Left colon (tissue), 2 donors: ENCODE measurements around the gene FOXJ3. TPM values are rescaled to one million over a fixed set of nuclear protein-coding genes. Genes with fewer than 3 reads are reported as not detected.

Experiments
- ATAC-seq: fragments of 200-7000 bp; cut with Tn5 transposase; one replicate; pipeline ENCODE4 v1.9.1; 2020; ENCODE audit warnings: mild to moderate bottlenecking, moderate library complexity
- DNase-seq, 2 donors: peaks; one replicate each; pipeline ENCODE4 v3.0.0-alpha.2; 2020
- intact Hi-C, 2 donors: fragments of 100-400 bp; cut with DNase I in 1 of 2; cut with micrococcal nuclease in 1 of 2; formaldehyde crosslinking; loops; one replicate each; pipeline versions ENCODE4 v1.11.2 to v1.14.0; 2022; cut with DNase I, micrococcal nuclease
- total RNA-seq, 2 donors: library from RNA; stranded (reverse); fragmentation: NEBNext Ultra II Directional; extraction: Animal tissue kit (Norgen Biotek cat#: 25700); gene quantifications; one replicate each; pipeline ENCODE4 v1.2.1, GENCODE V29; 2021
- donor health status: DM: no; HTN: no; CAD: no.
- donor health status: DM: yes; HTN: yes; CAD: no.

Gene FOXJ3
- total RNA-seq, 2 donors from 2014 or later = 45.3 to 58.9 TPM

DNA sequence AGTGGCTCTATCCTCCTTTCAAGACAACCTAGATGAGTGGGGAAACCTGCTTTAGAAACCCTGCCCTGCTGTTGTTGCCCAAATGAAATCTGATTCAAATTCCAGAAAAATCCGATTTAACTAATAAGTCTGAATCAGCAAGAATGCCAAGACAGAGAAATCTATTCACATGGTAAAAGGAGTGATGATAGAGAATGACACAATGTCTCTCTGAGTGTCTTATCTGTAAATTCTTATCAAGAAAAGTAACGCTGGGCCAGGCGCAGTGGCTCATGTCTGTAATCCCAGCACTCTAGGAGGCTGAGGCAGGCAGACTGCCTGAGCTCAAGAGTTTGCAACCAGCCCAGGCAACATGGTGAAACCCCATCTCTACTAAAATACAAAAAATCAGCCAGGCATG is 156.8 kb downstream of the FOXJ3 start:
- ATAC-seq (no peak), DNase-seq (no peak)
- intact Hi-C loops = no loop called here

DNA sequence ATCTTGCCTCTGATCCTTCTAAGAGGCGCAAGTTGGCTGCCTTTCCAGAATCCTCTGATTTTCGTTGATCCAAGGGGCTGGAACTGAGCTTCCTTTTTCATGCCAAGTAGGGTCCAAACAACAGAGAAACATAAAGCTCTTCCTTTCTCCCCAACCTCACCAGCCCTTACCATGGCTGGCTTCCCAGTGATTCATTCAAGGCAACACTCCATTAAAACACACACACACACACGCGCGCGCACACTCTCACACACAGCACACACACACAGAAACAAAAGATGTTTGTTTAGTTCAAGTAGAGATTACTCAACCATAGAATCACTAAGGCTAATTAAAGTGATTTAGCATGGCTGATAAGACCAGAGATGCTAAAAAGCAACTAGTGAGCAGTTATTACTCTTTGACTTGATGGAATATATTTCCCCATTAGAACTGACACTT is 157.5 kb downstream of the FOXJ3 start:
- ATAC-seq = no peak
- peak in 1 of 2 donors; percentile 31 for DNase-seq
- intact Hi-C loops = no loop called here

DNA sequence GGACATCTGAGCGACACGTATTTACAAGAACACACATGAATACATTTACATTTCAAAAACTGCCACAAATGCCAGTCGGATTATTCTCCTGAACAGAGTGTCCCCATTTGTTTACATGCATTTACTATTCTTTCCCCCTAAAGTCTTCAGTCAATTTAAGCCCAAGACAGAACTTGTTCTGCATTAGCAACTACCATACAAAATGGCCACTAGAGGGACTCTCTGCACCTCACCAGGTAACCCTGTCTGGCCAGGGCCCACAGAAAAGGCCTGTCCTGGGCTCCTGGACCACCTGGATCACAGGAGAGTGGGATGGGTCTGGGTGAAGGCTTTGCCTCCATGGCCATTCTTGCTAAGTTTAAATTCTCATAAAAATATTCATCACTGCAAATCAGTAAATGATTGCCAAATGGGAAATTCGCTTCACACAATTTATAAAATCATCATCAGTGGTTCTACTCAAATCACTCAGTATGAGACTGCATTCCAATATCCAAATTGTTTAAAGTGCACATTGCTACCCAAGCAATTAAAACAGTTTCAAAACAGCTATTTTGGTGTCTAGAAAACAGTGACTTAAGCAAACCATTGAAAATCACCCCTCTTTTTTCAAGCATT is 158.0 kb downstream of the FOXJ3 start:
- intact Hi-C loops = no loop called here
- ATAC-seq (no peak), DNase-seq (no peak)

DNA sequence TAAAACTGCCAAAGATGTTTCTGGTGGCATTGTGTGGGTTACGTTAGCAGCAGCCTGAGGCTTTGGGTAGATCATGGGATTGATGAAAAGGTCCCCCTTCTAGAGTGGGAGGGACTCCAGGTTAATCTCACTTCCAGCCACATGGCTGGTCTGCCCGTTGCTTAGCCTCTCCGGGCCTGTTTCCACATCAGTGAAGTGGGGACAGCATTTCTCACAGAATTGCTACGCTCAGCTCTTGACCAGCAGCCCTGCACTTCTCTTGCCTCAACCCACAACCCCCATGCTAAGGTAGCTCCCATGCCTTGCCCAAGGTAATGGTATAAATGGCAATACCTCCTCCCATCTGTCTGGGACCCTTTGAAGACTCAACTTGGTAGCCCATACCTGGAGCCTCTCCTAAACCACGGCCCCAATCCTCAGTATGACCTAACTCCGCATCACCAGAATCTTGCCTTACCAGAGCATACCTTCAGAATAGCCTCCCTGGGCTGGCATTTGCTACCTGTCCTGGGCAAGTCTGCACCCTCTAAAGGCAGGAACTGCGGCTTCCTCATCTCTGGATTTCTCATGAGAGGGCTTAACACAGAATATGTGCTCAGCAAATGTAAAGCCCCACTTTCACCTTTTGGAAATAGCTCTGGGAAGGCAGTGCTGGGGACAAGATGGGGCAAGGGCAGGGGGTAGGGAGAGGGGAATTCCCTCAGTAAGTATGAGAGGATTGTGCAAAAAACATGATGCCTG is 159.6 kb downstream of the FOXJ3 start:
- no peak for ATAC-seq
- intact Hi-C loops = no loop called here

DNA sequence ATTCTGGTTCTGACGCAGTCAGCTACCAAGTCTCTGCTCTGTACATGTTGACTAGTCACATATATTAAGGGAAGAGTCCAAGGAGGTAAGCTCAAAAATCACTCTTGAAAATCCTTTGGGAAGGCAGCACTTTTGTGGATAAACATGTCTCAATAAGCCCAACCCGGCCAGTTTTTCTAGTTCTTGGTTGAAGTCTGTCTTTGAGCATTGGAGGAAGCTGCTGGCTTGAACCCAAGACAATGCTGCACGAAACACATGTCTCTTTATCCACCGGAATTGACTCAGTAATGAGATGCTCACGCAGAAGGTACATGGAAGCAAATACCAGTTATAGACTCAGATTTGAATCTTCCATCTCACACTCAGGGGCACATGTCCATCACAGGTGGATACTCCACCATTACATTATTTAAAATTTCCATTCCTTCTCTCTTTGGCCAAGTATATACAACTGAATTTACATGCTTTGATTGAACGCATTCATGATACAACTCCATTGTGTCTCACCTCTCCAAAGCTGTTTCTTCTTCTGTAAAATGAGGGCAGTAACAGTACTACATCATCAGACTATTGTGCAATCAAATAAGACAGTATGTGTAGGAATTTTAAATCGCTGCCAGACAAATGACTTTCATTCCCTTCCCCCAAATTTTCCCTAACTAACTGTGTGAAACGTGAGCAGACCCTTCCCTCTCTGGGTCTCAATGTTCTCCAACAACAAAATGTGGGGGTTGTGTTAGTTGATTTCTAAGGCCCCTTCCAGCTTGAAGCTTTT is 160.9 kb downstream of the FOXJ3 start:
- ATAC-seq (no peak), DNase-seq (no peak)
- intact Hi-C loops = no loop called here

More for the DNA sequence above, 159.6 kb downstream of the FOXJ3 start:
- no peak for DNase-seq

DNA sequence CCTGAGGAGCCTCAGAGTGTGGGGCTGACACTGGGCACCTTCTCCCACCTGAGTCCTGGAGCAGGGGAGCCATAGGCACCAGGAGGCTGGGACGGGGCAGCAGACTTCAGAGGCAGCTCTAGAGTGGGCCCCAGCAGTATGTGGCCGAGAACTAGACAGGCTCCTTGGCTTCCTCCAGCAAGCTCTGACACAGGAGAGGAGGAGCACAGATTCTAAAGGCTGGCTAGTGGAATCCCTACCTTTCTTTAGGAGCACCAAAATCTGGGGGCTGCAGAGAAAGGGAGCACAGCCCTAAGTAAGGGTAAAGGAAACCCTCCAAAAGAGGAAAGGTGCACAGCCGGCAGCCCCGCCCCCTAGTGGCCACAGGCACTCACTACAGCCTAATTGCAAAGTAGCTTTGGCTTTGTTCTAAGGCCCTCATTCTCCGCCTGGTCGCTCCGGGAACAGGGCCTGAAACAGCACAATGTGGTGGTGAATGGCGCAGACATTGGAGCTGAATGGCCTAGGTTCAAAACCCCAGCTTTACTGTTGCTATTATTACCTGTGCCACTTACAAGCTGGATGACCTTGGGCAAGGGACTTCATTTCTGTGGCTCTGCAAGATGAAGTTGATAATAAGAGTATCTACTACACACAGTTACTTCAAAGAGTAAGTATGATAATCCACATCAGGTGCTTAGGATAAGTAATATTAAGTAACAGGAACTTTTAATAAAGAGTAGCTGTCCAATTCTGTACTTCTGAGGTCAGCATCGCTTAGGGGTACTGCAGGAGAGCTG is 161.7 kb downstream of the FOXJ3 start:
- intact Hi-C loops = no loop called here
- ATAC-seq (peak; percentile 44), DNase-seq (peak in 1 of 2 donors; percentile 64)

DNA sequence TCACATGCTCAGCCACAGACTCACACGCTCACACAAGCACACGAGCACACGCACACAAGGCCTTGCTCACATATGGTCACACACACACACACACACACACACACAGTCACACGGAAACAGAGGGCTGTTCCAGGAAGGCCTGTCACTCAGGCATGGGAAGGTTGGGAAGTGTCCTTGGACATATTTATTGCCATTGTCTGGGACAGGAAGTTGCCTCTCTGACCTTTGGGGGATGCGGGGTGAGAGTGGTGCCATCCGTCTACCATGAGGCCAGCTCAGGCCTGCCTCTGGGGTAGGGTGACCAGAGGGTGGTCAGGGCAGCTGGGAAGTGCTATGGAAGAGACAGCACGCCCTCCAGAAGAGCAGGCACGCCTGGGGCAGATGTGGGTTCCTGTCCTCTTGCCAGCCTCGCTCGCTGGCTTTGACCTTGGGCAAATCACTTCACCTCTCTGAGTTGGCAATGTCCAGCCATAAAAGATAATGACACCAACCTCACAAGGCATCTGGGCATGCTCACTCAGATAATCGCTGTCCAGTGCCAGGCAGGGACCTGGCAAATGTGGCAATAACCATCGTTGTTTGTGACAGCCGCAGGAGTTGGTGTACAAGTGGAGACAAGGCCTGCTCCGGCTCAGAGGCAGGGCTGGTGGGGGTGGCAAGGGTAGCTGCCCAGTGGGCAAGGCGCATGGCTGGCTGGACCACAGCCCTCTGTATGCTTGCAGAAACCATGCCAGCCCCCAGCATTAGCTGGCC is 162.5 kb downstream of the FOXJ3 start:
- peak; percentile 43 to 66 for DNase-seq
- peak; percentile 57 for ATAC-seq
- intact Hi-C loops = no loop called here

DNA sequence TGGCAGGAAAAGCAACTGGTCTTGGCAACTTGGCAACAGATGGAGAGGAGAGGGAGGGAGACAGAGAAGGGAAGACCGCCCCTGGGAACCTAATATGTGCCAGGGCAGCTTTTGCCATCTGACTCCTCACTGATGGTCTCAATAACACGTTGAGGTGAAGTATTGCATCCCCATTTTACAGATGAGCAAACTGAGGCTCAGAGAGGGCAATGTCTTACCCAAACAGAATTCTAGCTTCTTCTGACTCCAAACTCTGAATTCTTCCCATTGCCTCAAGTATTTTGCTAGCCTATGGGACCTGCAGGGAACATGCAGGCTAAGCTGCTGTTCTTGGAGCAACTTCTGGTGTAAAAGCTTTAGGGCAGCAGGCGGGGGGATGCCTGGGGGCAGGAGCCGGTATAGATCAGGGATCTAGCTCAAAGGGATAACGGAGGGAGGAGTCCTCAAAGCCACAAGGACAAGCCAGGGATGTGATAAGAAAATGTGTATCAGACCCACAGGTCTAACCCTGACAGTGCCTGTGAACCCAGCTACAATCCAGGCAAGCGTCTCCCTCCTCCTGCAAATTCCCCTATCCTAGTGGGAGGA is 163.3 kb downstream of the FOXJ3 start:
- intact Hi-C loops = no loop called here
- DNase-seq = no peak

DNA sequence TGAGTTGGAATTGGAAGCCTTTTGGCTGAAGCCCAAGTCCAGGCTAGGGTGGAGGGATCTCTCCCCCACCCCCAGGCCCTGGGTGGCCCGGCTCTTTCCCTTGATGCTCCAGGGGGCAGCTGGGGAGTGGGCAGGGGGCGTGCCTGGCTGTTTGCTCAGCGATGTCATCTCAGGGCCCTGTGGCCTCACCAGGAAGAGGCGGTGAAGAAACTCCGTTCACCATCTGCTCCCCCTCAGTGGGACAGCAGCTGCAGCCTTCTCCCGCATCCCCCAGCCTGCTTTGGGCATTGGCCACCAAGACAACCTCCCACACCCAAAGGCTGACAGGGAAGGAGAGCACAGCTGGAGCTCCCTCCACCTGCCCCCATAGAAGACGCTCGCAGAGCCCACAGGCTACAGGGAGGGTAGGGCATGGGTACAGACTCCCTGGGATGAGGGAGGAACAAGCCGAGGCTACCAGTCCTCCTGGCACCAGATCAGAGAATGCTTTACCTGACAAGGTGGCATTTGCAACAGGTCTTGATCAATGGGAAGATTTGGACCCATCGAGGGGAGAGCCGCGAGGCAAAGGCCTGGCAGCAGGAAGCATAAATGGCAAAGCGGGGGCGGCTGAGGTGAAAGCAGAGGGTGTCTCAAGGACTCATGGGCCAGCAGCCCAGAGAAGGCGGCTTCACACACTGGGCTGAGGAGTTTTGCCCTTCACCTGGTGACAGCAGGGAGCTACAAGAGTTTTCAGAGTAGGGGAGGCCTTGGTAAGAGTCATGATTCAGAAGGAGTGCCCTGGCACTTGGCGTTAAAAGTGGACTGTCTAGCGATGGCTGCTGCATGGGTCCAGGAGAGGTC is 164.0 kb downstream of the FOXJ3 start:
- no peak for DNase-seq
- no peak for ATAC-seq

More for the DNA sequence above, 163.3 kb downstream of the FOXJ3 start:
- ATAC-seq = no peak

DNA sequence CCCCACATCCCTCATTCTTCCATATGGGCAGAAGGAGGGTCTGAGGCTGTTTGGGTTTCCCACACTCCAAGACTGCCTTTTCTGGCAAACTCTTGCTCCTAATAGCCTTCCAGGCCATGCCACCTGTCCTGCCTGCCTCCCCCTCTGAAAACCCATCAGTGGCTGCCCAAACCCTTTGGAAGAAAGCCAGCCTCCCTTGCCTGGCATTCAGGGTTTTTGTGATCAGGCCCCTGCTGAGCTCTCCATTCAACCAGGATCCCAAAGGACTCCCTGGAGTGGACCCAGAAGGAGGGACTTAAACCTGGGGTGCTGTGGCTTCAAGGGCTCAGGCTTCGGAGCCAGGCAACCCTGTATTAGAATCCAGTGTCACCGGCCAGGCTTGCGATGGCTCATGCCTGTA is 166.3 kb downstream of the FOXJ3 start:
- no peak for DNase-seq
- no peak for ATAC-seq
- intact Hi-C loops = loop anchor here in 1 of 2 donors (10.0 kb wide), 1 partner anchor 594 kb away; no protein-coding TSS in a partner anchor

More for the DNA sequence above, 164.0 kb downstream of the FOXJ3 start:
- intact Hi-C loops = no loop called here

DNA sequence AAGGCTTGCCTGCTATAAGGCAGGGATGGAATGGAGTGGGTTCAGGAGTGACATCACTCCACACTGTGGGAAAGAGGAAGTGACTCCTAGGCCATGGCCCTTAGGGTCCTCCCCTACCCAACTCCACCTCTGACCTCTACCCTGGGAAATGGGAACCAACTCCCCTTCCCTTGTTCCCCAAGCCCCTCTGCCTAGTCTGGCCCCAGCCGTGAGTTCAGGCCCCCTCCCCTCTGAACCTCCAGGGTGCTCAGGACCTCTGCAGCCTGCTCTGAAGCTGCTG is 166.7 kb downstream of the FOXJ3 start:
- no peak for DNase-seq
- ATAC-seq = no peak

DNA sequence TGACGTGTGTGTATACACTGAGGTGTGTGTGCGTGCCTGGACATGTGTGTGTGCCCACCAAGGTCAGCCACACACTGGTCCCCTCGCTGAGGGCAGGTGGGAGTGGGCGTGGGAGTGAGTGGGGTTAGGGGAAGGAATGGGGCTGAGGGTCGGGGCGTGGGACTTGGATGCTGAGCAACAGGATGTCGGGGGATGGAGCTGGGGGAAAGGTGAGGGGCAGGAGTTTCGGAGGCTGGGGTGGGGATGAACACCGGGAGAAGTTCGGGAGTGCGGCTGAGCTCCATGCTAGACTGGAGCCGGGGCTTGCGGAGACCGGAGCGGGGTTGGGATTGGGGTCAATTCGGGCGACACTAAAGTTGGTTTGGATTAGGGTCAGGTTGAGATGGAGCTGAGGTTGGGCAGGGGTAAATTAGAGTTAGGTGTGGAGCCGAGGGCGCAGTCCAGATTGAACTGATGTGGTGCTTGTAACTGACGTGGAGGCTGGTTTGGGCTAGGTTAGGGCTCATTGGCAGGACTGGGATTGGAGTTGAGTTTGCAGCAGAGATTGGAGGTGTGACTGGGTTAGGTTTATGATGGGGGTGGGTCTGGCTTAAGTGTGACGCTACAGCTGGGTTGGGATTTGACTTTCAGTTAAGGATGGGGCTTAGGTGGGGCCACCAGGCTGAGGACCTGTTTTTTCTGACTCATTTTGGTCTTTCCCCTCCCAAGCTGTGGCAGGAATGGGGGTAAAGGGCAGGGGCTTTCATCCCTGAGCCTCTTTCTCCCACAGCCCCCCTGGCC is 167.2 kb downstream of the FOXJ3 start:
- DNase-seq = no peak
- ATAC-seq = peak; percentile 26
- intact Hi-C loops = loop anchor here in 1 of 2 donors (10.0 kb wide), 1 partner anchor 593 kb away; no protein-coding TSS in a partner anchor

More for the DNA sequence above, 166.7 kb downstream of the FOXJ3 start:
- intact Hi-C loops = loop anchor here in 1 of 2 donors (10.0 kb wide), 1 partner anchor 594 kb away; no protein-coding TSS in a partner anchor

DNA sequence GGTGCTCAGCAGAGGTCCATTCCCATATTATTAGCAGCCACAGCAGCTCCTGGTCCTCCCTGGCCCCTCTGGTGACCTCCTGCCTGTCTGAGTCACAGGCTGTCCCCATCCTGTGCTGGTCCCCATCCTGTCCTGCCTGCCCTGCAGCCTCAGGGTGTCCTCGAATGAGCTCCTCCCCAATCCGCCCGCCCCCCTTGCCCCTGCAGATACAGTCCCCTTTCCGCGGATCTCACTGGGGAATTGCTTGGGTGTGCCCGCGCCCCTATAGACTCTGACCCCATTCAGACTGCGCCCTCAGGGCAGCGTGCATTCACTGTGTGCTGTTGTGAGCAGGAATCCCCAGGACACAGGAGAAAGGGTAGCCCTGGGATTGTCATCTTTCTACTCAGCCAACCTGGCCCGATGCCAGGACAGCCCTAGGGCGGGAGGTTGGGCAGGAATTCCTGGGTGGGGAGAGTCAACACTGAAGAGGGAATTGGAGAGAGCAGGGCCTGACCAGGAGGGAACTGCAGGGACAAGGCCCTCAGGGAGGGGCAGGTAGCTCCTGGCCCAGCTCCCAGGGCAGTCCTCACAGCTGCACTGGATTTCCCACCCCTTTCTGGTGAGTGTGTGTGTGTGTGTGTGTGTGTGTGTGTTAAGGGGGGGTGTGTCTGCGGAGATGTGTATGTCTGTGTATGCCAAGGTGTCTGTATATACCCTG is 169.4 kb downstream of the FOXJ3 start:
- intact Hi-C loops = loop anchor here in 1 of 2 donors (10.0 kb wide), 1 partner anchor 591 kb away; no protein-coding TSS in a partner anchor

DNA sequence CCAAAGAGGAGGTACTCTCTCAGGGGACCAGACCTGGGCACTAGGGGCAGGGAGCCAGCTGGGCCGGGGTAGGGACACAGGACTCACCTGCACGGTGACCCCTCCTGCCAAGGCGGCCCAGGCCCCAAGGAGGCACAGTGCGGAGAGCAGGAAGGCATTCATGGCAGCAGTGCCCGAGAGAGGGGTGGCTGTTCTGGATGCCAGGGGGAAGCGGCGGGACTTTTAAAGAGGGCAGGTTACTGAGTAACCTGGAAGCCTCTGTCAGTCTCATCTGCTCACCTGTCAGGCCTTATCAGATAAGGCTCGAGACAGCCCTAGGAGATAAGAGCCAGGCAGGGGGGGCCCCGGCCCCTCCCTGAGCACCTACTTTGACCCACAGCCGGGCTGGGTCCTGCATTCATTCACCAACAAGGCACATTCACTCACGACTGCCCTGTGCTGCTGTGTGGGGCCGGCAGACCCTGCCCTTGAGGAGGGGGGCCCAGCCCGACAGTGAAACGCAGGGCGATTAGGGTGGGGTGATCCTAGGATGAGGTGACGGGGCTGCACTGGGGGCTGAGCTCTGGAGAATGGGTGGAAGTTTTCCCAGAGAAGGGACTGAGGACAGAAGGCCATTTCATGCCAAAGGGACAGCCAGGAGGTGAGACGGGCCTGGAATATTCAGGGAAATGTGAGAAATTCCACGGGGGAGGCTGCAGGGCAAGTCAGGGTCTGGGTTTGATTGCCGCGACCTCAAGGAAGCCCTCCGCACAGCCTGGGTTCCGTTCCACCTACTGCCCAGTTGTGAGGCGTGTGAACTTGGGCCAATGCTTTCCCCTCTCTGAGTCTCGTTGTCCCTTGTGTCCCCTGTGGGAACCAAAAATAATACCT is 170.2 kb downstream of the FOXJ3 start, which contains the start of gene GUCA2A:
GUCA2A (minus strand) TSS at position 195 of the 870 bp plus-strand sequence; CDS start at position 162, 33 bp downstream.
- DNase-seq (peak; percentile 71 to 74), ATAC-seq (peak; percentile 69)
- intact Hi-C loops = loop anchor here in 1 of 2 donors (10.0 kb wide), 1 partner anchor 590 kb away; no protein-coding TSS in a partner anchor

More for the DNA sequence above, 169.4 kb downstream of the FOXJ3 start:
- ATAC-seq (peak; percentile 76), DNase-seq (peak; percentile 93 to 94)
